Right ventricle myocardium inferior (tissue), 1 donor: Measurements from ENCODE around the gene TRAIP. TPM values are rescaled to one million over a fixed set of nuclear protein-coding genes. Genes with fewer than 3 reads are reported as not detected.
"Not testable (repeated sequence)": the region's sequence is repeated elsewhere in the genome, so short reads cannot be mapped to it uniquely, and the experiment has no call there.

Experiments
- ATAC-seq: fragments of 200-7000 bp; cut with Tn5 transposase; one replicate; pipeline ENCODE4 v1.9.1; 2020; ENCODE audit warnings: mild to moderate bottlenecking, moderate library complexity
- DNase-seq: peaks from one replicate; pipeline ENCODE4 v3.0.0; 2021; ENCODE audit errors: missing footprints
- intact Hi-C: fragments of 100-400 bp; cut with DNase I; formaldehyde crosslinking; loops from one replicate; pipeline ENCODE4 v1.11.0; 2022
- total RNA-seq: library from RNA; stranded (reverse); fragmentation: NEBNext Ultra II Directional; extraction: Animal tissue kit (Norgen Biotek cat#: 25700); gene quantifications from one replicate; pipeline ENCODE4 v1.2.1, GENCODE V29; 2021
- donor health status: DM: no; HTN: yes; CAD: no; lungs with severe emphysema.

TRAIP gene
- total RNA-seq, 1 donor from 2014 or later, result 2.5 TPM

- intact Hi-C loops, result loop anchor here (2.0 kb wide), 1 partner anchor 66 kb away; no protein-coding TSS in a partner anchor
- DNase-seq (no peak), ATAC-seq (no peak)
Observed at GRCh38 chr3:49841126-49841696, 15.2 kb downstream of the TRAIP start.

- ATAC-seq (no peak), DNase-seq (no peak)
- intact Hi-C loops, result loop anchor here (2.0 kb wide), 1 partner anchor 66 kb away; no protein-coding TSS in a partner anchor
Observed at GRCh38 chr3:49840388-49840787, 16.0 kb downstream of the TRAIP start.

GRCh38 chr3:49839193-49839809 lies 17.1 kb downstream of the TRAIP start:
- intact Hi-C loops, result loop anchor here (1.0 kb wide), 1 partner anchor 36 kb away; the partner anchor contains the start of gene INKA1
- DNase-seq, result peak; percentile 89
- ATAC-seq, result peak; percentile 85

- ATAC-seq (no peak), DNase-seq (no peak)
- intact Hi-C loops, result no loop called here
Observed at GRCh38 chr3:49831341-49831740, 25.0 kb downstream of the TRAIP start.

- ATAC-seq (no peak), DNase-seq (no peak)
- intact Hi-C loops, result no loop called here
Observed at GRCh38 chr3:49826016-49826415, 30.3 kb downstream of the TRAIP start.

GRCh38 chr3:49823131-49823530 lies 33.2 kb downstream of the TRAIP start:
- intact Hi-C loops, ATAC-seq: not testable (repeated sequence)

GRCh38 chr3:49813497-49814174 lies 42.7 kb downstream of the TRAIP start, which contains the start of gene UBA7:
Gene UBA7 (minus strand): TSS chr3:49813953. CDS start chr3:49813787, 166 bp downstream.
- ATAC-seq (peak; percentile 92), DNase-seq (peak; percentile 78)
- intact Hi-C loops, result no loop called here

More at GRCh38 chr3:49823131-49823530, 33.2 kb downstream of the TRAIP start:
- not testable (repeated sequence) for DNase-seq

GRCh38 chr3:49812916-49813496 lies 43.4 kb downstream of the TRAIP start:
- ATAC-seq (peak; percentile 66), DNase-seq (no peak)
- intact Hi-C loops, result no loop called here

GRCh38 chr3:49807431-49808114 lies 48.8 kb downstream of the TRAIP start:
- ATAC-seq (no peak), DNase-seq (no peak)
- intact Hi-C loops, result no loop called here

GRCh38 chr3:49806850-49807249 lies 49.5 kb downstream of the TRAIP start:
- DNase-seq, result no peak
- no peak for ATAC-seq
- intact Hi-C loops, result no loop called here

- intact Hi-C loops, result no loop called here
- no peak for DNase-seq
- no peak for ATAC-seq
Observed at GRCh38 chr3:49805897-49806701, 50.3 kb downstream of the TRAIP start.

- peak; percentile 62 for ATAC-seq
- intact Hi-C loops, result no loop called here
Observed at GRCh38 chr3:49805367-49805782, 51.0 kb downstream of the TRAIP start.

GRCh38 chr3:49804141-49805041 lies 52.0 kb downstream of the TRAIP start:
- ATAC-seq, result no peak

More at GRCh38 chr3:49805367-49805782, 51.0 kb downstream of the TRAIP start:
- peak; percentile 87 for DNase-seq

GRCh38 chr3:49803465-49804140 lies 52.8 kb downstream of the TRAIP start:
- intact Hi-C loops, result loop anchor here (1.0 to 5.0 kb wide), 2 partner anchors 36 to 284 kb away; partner anchors contain the start of gene RBM5
- no peak for DNase-seq
- no peak for ATAC-seq

More at GRCh38 chr3:49804141-49805041, 52.0 kb downstream of the TRAIP start:
- peak; percentile 75 for DNase-seq
- intact Hi-C loops, result loop anchor here (5.0 kb wide), 1 partner anchor 283 kb away; the partner anchor contains the start of gene RBM5

GRCh38 chr3:49802719-49803464 lies 53.5 kb downstream of the TRAIP start, which contains the start of gene INKA1:
Gene INKA1 (plus strand): TSS chr3:49803261. CDS start chr3:49803393, 132 bp downstream.
- ATAC-seq (peak; percentile 84), DNase-seq (peak; percentile 95)
- intact Hi-C loops, result loop anchor here (1.0 to 5.0 kb wide), 3 partner anchors 36 to 284 kb away; partner anchors contain the start of gene RBM5
